NCI-H2196 treated with DMSO at 0.1 percent for 48 hours (cell line): Measurements from ENCODE around the gene FKBP11.

Experiments
- DNase-seq: peaks from one replicate; lab custom pipeline; 2025; ENCODE audit not compliant: unreplicated experiment; lab: John Stamatoyannopoulos, UW

The FKBP11 gene

GRCh38 chr12:48956279-48957140 is 31.2 kb upstream of the FKBP11 start:
- peak; percentile 89 for DNase-seq

- DNase-seq: no peak
These were observed 29.7 kb upstream of the FKBP11 start for GRCh38 chr12:48954841-48955501.

GRCh38 chr12:48954061-48954460 is 28.8 kb upstream of the FKBP11 start:
- no peak for DNase-seq

GRCh38 chr12:48952691-48953090 is 27.4 kb upstream of the FKBP11 start:
- no peak for DNase-seq

- no peak for DNase-seq
These were observed 22.4 kb upstream of the FKBP11 start for GRCh38 chr12:48947727-48948126.

- no peak for DNase-seq
These were observed 21.7 kb upstream of the FKBP11 start for GRCh38 chr12:48946943-48947342.

- DNase-seq: no peak
These were observed 20.9 kb upstream of the FKBP11 start for GRCh38 chr12:48946205-48946604.

- no peak for DNase-seq
These were observed 17.9 kb upstream of the FKBP11 start for GRCh38 chr12:48943221-48943620.

- no peak for DNase-seq
These were observed 14.9 kb upstream of the FKBP11 start for GRCh38 chr12:48940181-48940580.

- no peak for DNase-seq
These were observed 13.5 kb upstream of the FKBP11 start for GRCh38 chr12:48938805-48939204.

GRCh38 chr12:48937170-48937569 is 11.9 kb upstream of the FKBP11 start:
- DNase-seq: no peak

- DNase-seq: no peak
These were observed 11.2 kb upstream of the FKBP11 start for GRCh38 chr12:48936379-48936979.

GRCh38 chr12:48934312-48934706 is 9.0 kb upstream of the FKBP11 start:
- DNase-seq: no peak

- DNase-seq: no peak
These were observed 8.5 kb upstream of the FKBP11 start for GRCh38 chr12:48933664-48934311.

GRCh38 chr12:48932878-48933277 is 7.6 kb upstream of the FKBP11 start:
- no peak for DNase-seq

- no peak for DNase-seq
These were observed 5.2 kb upstream of the FKBP11 start for GRCh38 chr12:48930475-48930874.

GRCh38 chr12:48929551-48929950 is 4.3 kb upstream of the FKBP11 start:
- no peak for DNase-seq

GRCh38 chr12:48927261-48927660 is 2.0 kb upstream of the FKBP11 start:
- no peak for DNase-seq

GRCh38 chr12:48924617-48925303 is 532 bp downstream of the FKBP11 start:
- no peak for DNase-seq

GRCh38 chr12:48923117-48923516 is 2.2 kb downstream of the FKBP11 start:
- no peak for DNase-seq
